Smooth muscle cell (in vitro differentiated cells): Measurements from ENCODE around the gene NPM1. TPM values are rescaled to one million over a fixed set of nuclear protein-coding genes. Genes with fewer than 3 reads are reported as not detected.
"Not testable (repeated sequence)": the region's sequence is repeated elsewhere in the genome, so short reads cannot be mapped to it uniquely, and the experiment has no call there.

ENCODE experiments used
- DNase-seq: peaks from one replicate; lab custom pipeline; 2025; ENCODE audit not compliant: unreplicated experiment; lab: John Stamatoyannopoulos, UW
- H2AFZ ChIP-seq: fragments of 200-600 bp; sonication (generic); 2 replicates; pipeline ENCODE4 v1.6.0; 2016; ENCODE audit warnings: antibody characterized with exemption, low read depth, mild to moderate bottlenecking
- H3F3A ChIP-seq: fragments of 200-600 bp; sonication (generic); 2 replicates; pipeline ENCODE4 v1.6.0; 2017; ENCODE audit warnings: antibody characterized with exemption, low read depth
- H3K27ac ChIP-seq: fragments of 200-600 bp; sonication (generic); 2 replicates; pipeline ENCODE4 v1.5.1; 2016; ENCODE audit warnings: low read depth, mild to moderate bottlenecking
- H3K27me3 ChIP-seq: fragments of 200-600 bp; sonication (generic); 2 replicates; pipeline ENCODE4 v1.6.1; 2016; ENCODE audit warnings: low read depth, mild to moderate bottlenecking
- H3K36me3 ChIP-seq: fragments of 200-600 bp; sonication (generic); 2 replicates; pipeline ENCODE4 v1.5.1; 2016; ENCODE audit warnings: low read depth
- H3K4me1 ChIP-seq: fragments of 200-600 bp; sonication (generic); 2 replicates; pipeline ENCODE4 v1.5.1; 2016; ENCODE audit warnings: low read depth
- H3K4me2 ChIP-seq: fragments of 200-600 bp; sonication (generic); 2 replicates; pipeline ENCODE4 v1.6.0; 2016; ENCODE audit warnings: mild to moderate bottlenecking
- H3K4me3 ChIP-seq: fragments of 200-600 bp; sonication (generic); 2 replicates; pipeline ENCODE4 v1.5.1; 2016; ENCODE audit warnings: mild to moderate bottlenecking
- H3K79me2 ChIP-seq: fragments of 200-600 bp; sonication (generic); 2 replicates; pipeline ENCODE4 v1.6.0; 2016; ENCODE audit warnings: low read depth, mild to moderate bottlenecking
- H3K9ac ChIP-seq: fragments of 200-600 bp; sonication (generic); 2 replicates; pipeline ENCODE4 v1.6.0; 2016; ENCODE audit warnings: low read depth
- H3K9me3 ChIP-seq: fragments of 200-600 bp; sonication (generic); replicated peaks from 2 replicates; pipeline ENCODE4 v1.5.1; 2016; ENCODE audit warnings: low read depth
- H4K20me1 ChIP-seq: fragments of 200-600 bp; sonication (generic); 2 replicates; pipeline ENCODE4 v1.6.0; 2016; ENCODE audit warnings: low read depth
- CTCF ChIP-seq: fragments of 200-600 bp; sonication (generic); IDR thresholded peaks from 2 replicates; pipeline ENCODE4 v1.5.1; 2017; ENCODE audit warnings: borderline replicate concordance, mild to moderate bottlenecking, antibody characterized with exemption; ENCODE audit not compliant: insufficient read depth, poor library complexity, severe bottlenecking
- WGBS: methylation state at CpG from one replicate; pipeline ENCODE4 v1.1.7; 2016; ENCODE audit warnings: low lambda C conversion rate; 5-methylcytosine and 5-hydroxymethylcytosine counted together
- polyA plus RNA-seq: library from polyadenylated mRNA; unstranded; fragments of >200 nt; fragmentation: Nextera tagmentation; extraction: Ambion mirVana; gene quantifications from 2 replicates; pipeline ENCODE4 v1.2.1, GENCODE V29; 2016
- total RNA-seq: library from RNA; depleted of rRNA; stranded (reverse); fragments of >200 nt; gene quantifications from 2 replicates; pipeline ENCODE4 v1.2.3, GENCODE V29; 2014

The NPM1 gene
- total and polyA plus RNA-seq, 2 experiments from 2014 or later = 330 to 2,459 TPM

- Histone ChIP-seq H3K27me3 (peaks cover 4% of the 10 kb centered on the region), H3K9me3 (no peaks in the 10 kb centered on the region), H3K4me2 (no peak overlapping the region), H3F3A (no peaks in the 10 kb centered on the region), H3K9ac (no peak overlapping the region), H4K20me1 (no peaks in the 10 kb centered on the region), H3K36me3 (no peaks in the 10 kb centered on the region), H3K27ac (no peak overlapping the region), H2AFZ (no peak overlapping the region), H3K79me2 (no peaks in the 10 kb centered on the region), H3K4me1 (no peaks in the 10 kb centered on the region), H3K4me3 (no peak overlapping the region)
- WGBS = 93% methylated on average over 6 of the region's 6 CpGs
- no peak for DNase-seq
- no peak for TF ChIP-seq CTCF
Measured at GRCh38 chr5:171369056-171369455, 18.6 kb upstream of the NPM1 start.

GRCh38 chr5:171369898-171370297, 17.8 kb upstream of the NPM1 start:
- Histone ChIP-seq H3K4me2 (no peak overlapping the region), H3K27me3 (peaks cover 4% of the 10 kb centered on the region), H3K36me3 (no peaks in the 10 kb centered on the region), H3K9me3 (no peaks in the 10 kb centered on the region), H4K20me1 (no peaks in the 10 kb centered on the region), H3K4me3 (no peak overlapping the region), H3K9ac (no peak overlapping the region), H2AFZ (no peak overlapping the region), H3F3A (no peaks in the 10 kb centered on the region), H3K4me1 (no peaks in the 10 kb centered on the region), H3K79me2 (no peaks in the 10 kb centered on the region), H3K27ac (no peak overlapping the region)
- DNase-seq = no peak
- WGBS = 95% methylated on average over 4 of the region's 4 CpGs
- no peak for TF ChIP-seq CTCF

- H2AFZ ChIP-seq, H3K9me3 ChIP-seq, H3F3A ChIP-seq, H3K9ac ChIP-seq, H4K20me1 ChIP-seq, H3K27me3 ChIP-seq, H3K27ac ChIP-seq, H3K4me1 ChIP-seq, H3K4me3 ChIP-seq, H3K4me2 ChIP-seq, H3K79me2 ChIP-seq, H3K36me3 ChIP-seq, DNase-seq: not testable (repeated sequence)
- 65% methylated on average over 10 of the region's 10 CpGs for WGBS
Measured at GRCh38 chr5:171370881-171371280, 16.8 kb upstream of the NPM1 start.

GRCh38 chr5:171371326-171371725, 16.3 kb upstream of the NPM1 start:
- H4K20me1 ChIP-seq = no peaks in the 10 kb centered on the region
- WGBS = 90% methylated on average over 13 of the region's 13 CpGs
- no peak overlapping the region for H3K27ac ChIP-seq
- H3K79me2 ChIP-seq = no peaks in the 10 kb centered on the region
- DNase-seq = no peak
- no peak overlapping the region for H3K4me2 ChIP-seq
- H3K4me1 ChIP-seq = no peaks in the 10 kb centered on the region
- no peaks in the 10 kb centered on the region for H3K36me3 ChIP-seq
- H3K9ac ChIP-seq = no peak overlapping the region
- H3K27me3 ChIP-seq = peaks cover 4% of the 10 kb centered on the region
- TF ChIP-seq CTCF = no peak
- H3K4me3 ChIP-seq = no peak overlapping the region
- H2AFZ ChIP-seq = no peak overlapping the region
- no peaks in the 10 kb centered on the region for H3K9me3 ChIP-seq
- no peaks in the 10 kb centered on the region for H3F3A ChIP-seq
